GM10847 (cell line): ENCODE measurements around the gene CD79A.

ENCODE experiments used
- POLR2A ChIP-seq: IDR thresholded peaks from 2 replicates; pipeline ENCODE4 v1.6.1; 2011; ENCODE audit not compliant: insufficient read length; ENCODE audit errors: extremely low read depth

CD79A gene

GRCh38 chr19:41915021-41915775 lies 38.1 kb downstream of the CD79A start:
- TF ChIP-seq POLR2A: no peak

- no peak for TF ChIP-seq POLR2A
Observed at GRCh38 chr19:41915776-41916414, 38.8 kb downstream of the CD79A start.

GRCh38 chr19:41917676-41918075 lies 40.6 kb downstream of the CD79A start:
- no peak for TF ChIP-seq POLR2A

GRCh38 chr19:41918095-41918494 lies 41.0 kb downstream of the CD79A start:
- TF ChIP-seq POLR2A: no peak

- TF ChIP-seq POLR2A: no peak
Observed at GRCh38 chr19:41918653-41919244, 41.7 kb downstream of the CD79A start.

GRCh38 chr19:41919948-41920712 lies 43.1 kb downstream of the CD79A start:
- TF ChIP-seq POLR2A: no peak

- TF ChIP-seq POLR2A: no peak
Observed at GRCh38 chr19:41920882-41921576, 44.0 kb downstream of the CD79A start.

- TF ChIP-seq POLR2A: no peak
Observed at GRCh38 chr19:41921577-41922576, 44.8 kb downstream of the CD79A start.

GRCh38 chr19:41922585-41922984 lies 45.5 kb downstream of the CD79A start:
- no peak for TF ChIP-seq POLR2A

- TF ChIP-seq POLR2A: no peak
Observed at GRCh38 chr19:41923045-41923788, 46.1 kb downstream of the CD79A start.

- no peak for TF ChIP-seq POLR2A
Observed at GRCh38 chr19:41924151-41925145, 47.4 kb downstream of the CD79A start.
